NCI-H2081 (cell line): ENCODE measurements around the gene PKD1L1.
"Not testable (repeated sequence)": the region's sequence is repeated elsewhere in the genome, so short reads cannot be mapped to it uniquely, and the experiment has no call there.

Source experiments
- DNase-seq, 2 experiments: peaks; one replicate each; lab custom pipeline; 2025; lab: John Stamatoyannopoulos, UW

The PKD1L1 gene

DNA sequence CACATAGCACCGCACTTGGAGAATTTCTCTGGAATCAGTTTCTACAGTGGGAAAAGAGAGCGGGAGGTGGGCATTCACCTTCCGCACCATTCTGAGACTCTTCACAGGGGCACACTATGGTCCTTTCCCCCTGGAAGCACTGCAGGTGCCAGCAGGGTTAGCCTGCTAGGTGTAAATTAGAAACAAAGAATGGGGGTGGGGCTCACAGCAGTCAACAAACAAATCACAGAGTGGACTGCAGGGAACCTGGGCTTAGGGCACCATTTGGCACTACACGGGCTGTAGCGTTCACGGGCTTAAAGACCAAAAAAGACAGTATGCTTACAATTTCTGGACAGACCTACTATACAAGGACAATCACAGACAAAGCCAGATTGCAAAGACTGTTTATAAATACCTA lies 8.0 kb upstream of the PKD1L1 start:
- peak in 1 of 2 experiments; percentile 28 for DNase-seq

DNA sequence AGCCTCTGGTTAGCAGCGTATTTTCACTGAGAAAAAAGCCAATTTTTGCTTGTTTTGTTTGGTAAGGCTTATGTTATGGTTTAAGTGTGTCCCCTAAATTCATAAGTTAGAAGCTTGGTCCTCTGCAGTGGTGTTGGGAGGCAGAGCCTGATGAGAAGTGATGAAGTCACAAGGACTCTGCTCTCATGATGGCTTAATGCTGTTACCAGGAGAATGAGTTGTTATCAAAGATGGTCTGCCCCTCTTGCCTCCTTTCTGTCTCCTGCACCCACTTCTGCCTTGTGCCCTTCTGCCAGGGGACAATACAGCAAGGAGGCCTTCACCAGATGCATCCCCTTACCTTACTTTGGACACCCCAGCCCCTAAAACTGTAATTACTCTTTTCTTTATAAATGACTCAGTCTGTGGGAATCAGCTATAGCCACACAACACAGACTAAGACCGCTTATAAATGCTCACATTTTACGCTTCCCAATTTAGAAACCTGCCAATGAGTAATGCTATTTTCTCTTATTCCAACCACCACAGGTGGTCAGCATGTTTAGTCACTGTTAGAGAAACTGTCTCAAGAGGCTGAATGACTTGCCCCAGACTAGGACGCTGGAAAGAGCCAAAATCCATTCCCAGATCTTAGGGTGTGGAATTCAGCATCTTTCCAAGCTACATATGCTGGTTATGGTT lies 6.1 kb upstream of the PKD1L1 start:
- no peak for DNase-seq

DNA sequence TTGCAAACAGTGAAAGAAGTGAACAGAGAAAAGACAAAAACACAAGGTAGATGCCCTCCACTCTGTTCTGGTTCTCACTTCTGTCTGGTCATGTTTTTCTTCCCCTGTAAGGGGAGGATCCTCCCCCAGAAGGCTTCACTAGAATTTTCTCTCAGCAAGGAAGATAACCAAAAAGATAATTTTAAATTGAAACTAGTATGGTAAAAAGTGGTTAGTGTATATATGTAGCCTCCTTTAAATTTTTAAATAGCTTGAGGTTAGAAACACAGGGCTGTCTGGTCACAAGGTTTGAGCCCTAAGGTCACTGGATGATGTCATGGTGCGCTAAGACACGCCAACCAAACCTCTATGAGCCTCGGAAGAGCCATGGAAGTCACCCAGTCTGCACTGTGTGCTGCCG lies 5.6 kb upstream of the PKD1L1 start:
- DNase-seq = no peak

- DNase-seq = no peak
Measured at GRCh38 chr7:47952224-47952623, 4.0 kb upstream of the PKD1L1 start.

DNA sequence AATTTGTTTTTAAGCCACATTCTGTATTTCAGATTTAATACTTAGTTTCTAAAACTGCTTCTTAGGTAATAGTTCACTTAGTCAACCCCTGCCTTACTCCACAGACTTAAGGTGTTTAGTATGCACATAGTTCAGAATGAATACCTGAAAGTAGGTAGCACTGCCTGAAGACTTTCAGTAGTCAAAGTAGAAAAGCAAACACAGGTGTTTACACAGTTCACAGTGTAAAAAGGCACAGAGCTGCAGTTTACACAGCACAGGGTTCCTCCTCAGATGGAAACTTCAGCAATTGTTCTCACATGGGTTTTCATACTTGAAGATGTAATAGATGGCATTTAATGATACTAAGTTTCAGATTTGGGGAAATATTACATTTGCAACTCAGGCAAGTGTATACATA lies 3.1 kb upstream of the PKD1L1 start:
- no peak for DNase-seq

DNA sequence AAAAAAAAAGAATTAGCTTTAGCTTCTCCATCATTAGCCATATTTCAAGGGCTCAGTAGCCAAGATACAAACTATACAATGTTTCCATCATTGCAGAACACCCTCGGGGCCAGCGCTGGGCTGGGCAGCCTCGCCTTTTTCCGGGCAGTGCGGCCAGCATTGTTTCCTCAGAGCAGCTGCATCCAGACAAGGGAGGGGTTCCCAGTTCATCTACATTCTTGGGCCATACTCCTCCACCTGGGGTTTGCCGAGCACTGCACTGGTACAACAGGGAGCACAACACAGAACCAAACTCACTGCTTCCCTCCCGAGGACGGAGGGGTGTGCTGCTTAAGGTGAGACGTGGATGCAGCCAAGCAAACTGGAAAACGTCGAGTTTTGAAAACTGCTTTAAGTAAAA lies 2.4 kb upstream of the PKD1L1 start:
- DNase-seq = no peak

- no peak for DNase-seq
Measured at GRCh38 chr7:47949703-47950102, 1.4 kb upstream of the PKD1L1 start.

- no peak for DNase-seq
Measured at GRCh38 chr7:47947355-47947749, 914 bp downstream of the PKD1L1 start.

DNA sequence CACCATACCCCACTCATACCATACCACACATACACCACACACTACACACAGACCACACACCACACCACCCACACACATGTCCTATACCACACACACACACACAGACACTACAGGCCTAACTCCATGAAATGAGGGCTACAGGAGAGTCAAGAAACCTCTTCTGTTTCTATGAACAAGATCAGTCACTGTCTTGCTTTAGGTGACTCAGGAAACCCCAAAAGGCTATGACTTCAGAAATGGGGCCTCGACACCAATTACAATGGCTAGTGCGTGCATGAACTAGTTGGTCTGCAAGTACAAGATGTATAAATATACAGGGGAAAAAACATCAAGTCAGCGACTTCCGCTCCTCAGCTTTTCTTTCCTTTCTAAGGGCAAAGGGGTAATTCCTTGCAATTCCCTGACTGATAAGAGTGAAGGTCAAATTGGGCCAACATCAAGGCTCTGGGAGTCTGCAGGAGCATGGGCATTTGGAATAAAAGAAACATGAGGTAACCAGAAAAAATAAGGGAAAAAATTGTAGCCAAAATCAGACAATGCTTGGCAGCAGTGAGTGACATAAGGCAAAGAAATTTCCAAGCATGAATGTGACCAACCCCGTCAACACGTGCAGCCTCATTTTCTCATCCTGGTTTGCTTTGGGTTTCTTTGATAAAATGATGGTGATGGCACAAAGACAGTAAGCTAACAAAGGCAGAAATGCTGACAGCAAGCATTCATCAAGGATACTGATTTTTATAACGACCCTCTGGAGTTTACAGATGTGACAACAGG lies 1.5 kb downstream of the PKD1L1 start:
- DNase-seq = no peak

- DNase-seq = peak; percentile 52 to 69
Measured at GRCh38 chr7:47945261-47946015, 2.8 kb downstream of the PKD1L1 start.

DNA sequence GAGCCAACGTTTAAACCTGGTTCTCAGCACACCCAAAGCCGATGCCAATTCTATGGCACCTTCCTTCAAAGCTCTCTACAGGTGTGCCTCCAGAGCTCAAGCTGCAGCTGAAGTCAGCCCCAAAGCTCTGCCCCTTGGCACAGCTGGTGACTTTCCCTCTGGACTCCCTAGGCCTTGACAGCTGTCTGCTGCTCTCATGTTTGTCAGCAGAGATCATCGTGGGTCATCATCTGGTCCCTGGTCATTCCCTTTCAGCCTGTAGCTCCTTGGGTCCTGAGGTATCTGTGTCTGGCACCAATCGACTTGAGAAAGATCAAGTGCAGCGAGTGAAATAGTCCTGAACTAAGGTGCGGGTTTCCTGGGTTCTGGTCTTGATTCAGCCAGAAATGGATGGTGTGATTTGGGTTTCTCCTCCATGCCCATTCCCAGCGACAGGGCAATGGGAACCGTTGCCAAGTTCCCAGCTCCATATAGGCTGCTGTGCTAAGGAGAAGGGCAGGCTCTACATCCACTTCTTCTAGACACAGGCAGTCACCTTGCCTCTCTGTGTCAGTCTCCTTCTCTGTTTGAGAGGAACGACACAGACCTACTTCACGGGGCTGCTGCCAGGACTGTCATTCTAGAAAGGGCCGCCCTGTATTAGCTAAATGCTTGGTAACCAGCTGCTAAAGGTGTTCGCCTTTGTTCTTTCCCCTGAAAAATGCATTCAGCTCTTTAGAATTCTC lies 3.6 kb downstream of the PKD1L1 start:
- DNase-seq = no peak

GRCh38 chr7:47943676-47944474 lies 4.4 kb downstream of the PKD1L1 start:
- no peak for DNase-seq

GRCh38 chr7:47942651-47943050 lies 5.6 kb downstream of the PKD1L1 start:
- not testable (repeated sequence) for DNase-seq

- DNase-seq = no peak
Measured at GRCh38 chr7:47942132-47942531, 6.1 kb downstream of the PKD1L1 start.

DNA sequence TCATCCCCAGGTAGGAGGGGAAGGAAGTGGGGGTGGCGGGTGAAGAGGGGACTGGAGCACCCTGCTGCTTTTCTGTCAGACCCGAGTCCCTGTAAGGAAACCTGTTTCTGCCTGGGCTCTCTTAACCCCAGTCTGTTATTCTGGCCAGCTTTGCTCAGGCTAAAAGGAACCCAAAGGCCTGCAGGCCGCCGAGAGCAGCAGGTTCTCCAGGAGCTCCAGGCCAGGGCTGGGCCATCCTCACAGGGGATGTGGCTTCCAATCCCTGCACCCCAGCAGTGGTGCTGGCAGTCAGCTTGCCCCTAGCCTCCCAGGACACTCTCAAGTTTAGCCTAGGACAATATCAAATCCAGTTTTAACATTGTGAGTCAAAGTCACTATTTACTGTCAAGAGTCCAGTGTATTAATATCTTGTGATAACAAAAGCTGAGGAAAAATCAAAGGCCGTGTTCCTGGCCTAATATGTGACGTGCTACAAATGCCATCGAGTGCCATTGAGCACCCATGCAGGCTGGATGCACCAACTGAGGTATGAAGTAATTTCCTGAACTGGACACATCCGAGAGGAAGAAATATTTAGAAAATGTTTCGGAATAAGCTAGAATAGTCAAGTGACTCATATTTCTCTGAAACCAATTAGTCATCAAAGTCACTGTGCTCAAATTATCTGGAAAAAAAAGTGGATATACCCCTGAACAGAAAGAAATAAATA lies 7.0 kb downstream of the PKD1L1 start:
- DNase-seq = no peak

GRCh38 chr7:47940088-47941013 lies 7.9 kb downstream of the PKD1L1 start:
- DNase-seq = no peak

DNA sequence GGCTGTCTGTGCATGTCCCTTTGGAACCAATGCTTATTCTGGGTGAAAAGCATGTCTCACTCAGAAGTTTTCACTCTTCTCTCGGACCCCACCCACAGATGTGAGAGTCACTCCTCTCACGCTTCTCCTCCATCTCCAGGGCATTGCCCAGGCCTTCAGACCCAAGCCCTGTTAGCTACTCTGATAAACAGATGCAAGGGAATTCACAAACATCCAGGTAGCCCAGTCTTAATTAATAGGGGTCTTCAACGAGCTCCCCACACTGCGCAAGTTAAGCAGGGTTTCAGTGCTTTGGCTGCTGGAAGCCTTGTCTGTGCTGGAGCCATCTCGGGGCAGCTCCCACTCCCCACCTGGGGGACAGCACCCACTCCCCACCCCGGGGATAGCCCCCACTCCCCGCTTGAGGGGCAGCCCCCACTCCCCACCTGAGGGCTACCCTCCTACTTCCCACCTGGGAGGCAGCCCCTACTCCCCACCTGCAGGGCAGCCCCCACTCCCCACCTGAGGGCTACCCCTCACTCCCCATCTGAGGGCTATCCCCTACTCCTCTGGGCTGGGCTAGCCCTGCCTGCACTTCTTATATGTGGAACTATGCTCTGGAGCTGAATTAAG lies 8.7 kb downstream of the PKD1L1 start:
- no peak for DNase-seq

GRCh38 chr7:47938574-47939165 lies 9.6 kb downstream of the PKD1L1 start:
- no peak for DNase-seq
